ENCODE results near the gene ANKRD63. TPM values are rescaled to one million over a fixed set of nuclear protein-coding genes. Genes with fewer than 3 reads are reported as not detected.

Gene ANKRD63
- total and polyA plus RNA-seq, 2 of the 13 experiments (the other 11 are each of a cell fraction or from before 2014, with no cell fraction given), result not detected

GRCh38 chr15:40320931-40321371 is 38.1 kb upstream of the ANKRD63 start (continued):
- TF ChIP-seq CENPX (CRISPR knock-in tag; IDR thresholded peaks at IDR 0.05), result no peak
- TF ChIP-seq ZSCAN29 (CRISPR knock-in tag; conservative IDR thresholded peaks at IDR 0.05), result no peak
- no peak for TF ChIP-seq PAWR (CRISPR knock-in tag; IDR thresholded peaks at IDR 0.05; ENCODE audit: borderline replicate concordance)
- TF ChIP-seq ZNF34 (CRISPR knock-in tag; IDR thresholded peaks at IDR 0.05; ENCODE audit: borderline replicate concordance), result no peak
- TF ChIP-seq SKI (IDR thresholded peaks at IDR 0.05; ENCODE audit: partially characterized antibody), result no peak
- TF ChIP-seq HMGXB4 (CRISPR knock-in tag; IDR thresholded peaks at IDR 0.05; ENCODE audit: borderline replicate concordance in 1 of 2, low read depth in 1 of 2), result 0 out of 4 replicates have a peak, but pooled peaks of 1 of the 2 experiments have one; percentile 30
- peak; percentile 29; the same call in 1 of the 2 replicates for TF ChIP-seq ELF3 (CRISPR knock-in tag; IDR thresholded peaks at IDR 0.05)
- no peak for TF ChIP-seq AKAP8 (CRISPR knock-in tag; IDR thresholded peaks at IDR 0.05)
- no peak for TF ChIP-seq DZIP1 (CRISPR knock-in tag; IDR thresholded peaks at IDR 0.05)
- TF ChIP-seq SIX4 (CRISPR knock-in tag; IDR thresholded peaks at IDR 0.05), result no peak
- no peak for TF ChIP-seq MAFF (IDR thresholded peaks at IDR 0.05; ENCODE audit: low read depth, low read length)
- no peak for TF ChIP-seq ZMAT5 (CRISPR knock-in tag; IDR thresholded peaks at IDR 0.05; ENCODE audit: borderline replicate concordance, low read depth)
- TF ChIP-seq ZBTB3 (CRISPR knock-in tag; IDR thresholded peaks at IDR 0.05; ENCODE audit: borderline replicate concordance, low read depth), result no peak
- no peak for TF ChIP-seq EEA1 (CRISPR knock-in tag; IDR thresholded peaks at IDR 0.05; ENCODE audit: borderline replicate concordance)
- TF ChIP-seq ZNF678 (CRISPR knock-in tag; IDR thresholded peaks at IDR 0.05), result no peak
